SK-N-SH (cell line): ENCODE results near the gene PPFIBP2. TPM values are rescaled to one million over a fixed set of nuclear protein-coding genes. Genes with fewer than 3 reads are reported as not detected.

ENCODE experiments used
- CTCF ChIA-PET: fragments of 300-600, 350-600 bp; formaldehyde crosslinking; extraction: SDS; loops from one replicate; lab custom pipeline; 2021; lab: Yijun Ruan, JAX
- POLR2A ChIA-PET: fragments of 350-600 bp; sonication (Branson Sonifier 250); formaldehyde crosslinking; extraction: SDS; loops from one replicate; lab custom pipeline; 2020; ENCODE audit warnings: antibody characterized with exemption, inconsistent platforms; lab: Yijun Ruan, JAX
- DNase-seq: peaks from one replicate; pipeline ENCODE4 v3.0.0; 2012
- H2AFZ ChIP-seq: fragments of 200-600 bp; sonication (generic); 2 replicates; pipeline ENCODE4 v1.8.1; 2016; ENCODE audit warnings: antibody characterized with exemption, mild to moderate bottlenecking, low read depth
- H3F3A ChIP-seq: fragments of 200-600 bp; sonication (generic); replicated peaks from 2 replicates; pipeline ENCODE3; 2016; ENCODE audit warnings: antibody characterized with exemption, mild to moderate bottlenecking; ENCODE audit not compliant: insufficient read depth
- H3K27ac ChIP-seq, 2 experiments: fragments of 200-500 bp in 1 of 2; fragments of 200-600 bp in 1 of 2; sonication (Bioruptor generic) in 1 of 2; sonication (generic), shearing (Covaris generic) in 1 of 2; 2 replicates each; pipeline versions ENCODE4 v1.5.1 to v1.6.1; 2014 to 2016; ENCODE audit warnings: low read depth in 2 of 2, inconsistent platforms in 1 of 2, low read length in 1 of 2, mild to moderate bottlenecking in 1 of 2, mixed read lengths in 1 of 2
- H3K27me3 ChIP-seq: fragments of 200-600 bp; sonication (generic), shearing (Covaris generic); 2 replicates; pipeline ENCODE4 v1.6.1; 2016; ENCODE audit warnings: mixed run types; ENCODE audit not compliant: insufficient read depth
- H3K36me3 ChIP-seq, 2 experiments: fragments of 200-500 bp in 1 of 2; fragments of 200-600 bp in 1 of 2; sonication (Bioruptor generic) in 1 of 2; sonication (generic) in 1 of 2; replicated peaks in 1 of 2; 2 replicates each; pipeline versions ENCODE3 to v1.5.1; 2014 to 2016; ENCODE audit warnings: low read length in 1 of 2, mild to moderate bottlenecking in 1 of 2; ENCODE audit not compliant: insufficient read depth in 2 of 2, control insufficient read depth in 1 of 2
- H3K4me1 ChIP-seq, 2 experiments: fragments of 200-500 bp in 1 of 2; fragments of 200-600 bp in 1 of 2; sonication (Bioruptor generic) in 1 of 2; sonication (generic), shearing (Covaris generic) in 1 of 2; 2 replicates each; pipeline versions ENCODE4 v1.5.1 to v1.6.1; 2014 to 2016; ENCODE audit warnings: low read depth in 1 of 2, low read length in 1 of 2, mixed run types in 1 of 2; ENCODE audit not compliant: insufficient read depth in 2 of 2, control insufficient read depth in 1 of 2
- H3K4me2 ChIP-seq: fragments of 200-600 bp; sonication (generic), shearing (Covaris generic); 2 replicates; pipeline ENCODE4 v1.6.1; 2017; ENCODE audit warnings: mixed run types
- H3K4me3 ChIP-seq, 2 experiments: fragments of 200-500 bp in 1 of 2; fragments of 200-600 bp in 1 of 2; sonication (Bioruptor generic) in 1 of 2; sonication (generic), shearing (Covaris generic) in 1 of 2; 2 replicates each; pipeline versions ENCODE4 v1.5.1 to v1.8.1; 2014 to 2016; ENCODE audit warnings: low read depth in 2 of 2, inconsistent platforms in 1 of 2, low read length in 1 of 2, mild to moderate bottlenecking in 1 of 2, mixed read lengths in 1 of 2, moderate library complexity in 1 of 2
- H3K79me2 ChIP-seq: fragments of 200-600 bp; sonication (generic); 2 replicates; pipeline ENCODE4 v1.8.1; 2017; ENCODE audit warnings: mild to moderate bottlenecking; ENCODE audit not compliant: insufficient read depth
- H3K9ac ChIP-seq: fragments of 200-600 bp; sonication (generic); 2 replicates; pipeline ENCODE4 v1.6.1; 2017; ENCODE audit warnings: mixed run types
- H3K9me2 ChIP-seq: fragments of 200-600 bp; sonication (generic); 2 replicates; pipeline ENCODE4 v1.6.1; 2017; ENCODE audit warnings: mixed run types
- H3K9me3 ChIP-seq: fragments of 200-600 bp; sonication (generic); 2 replicates; pipeline ENCODE4 v1.6.1; 2017; ENCODE audit warnings: mixed run types, mild to moderate bottlenecking, moderate library complexity
- H4K20me1 ChIP-seq: fragments of 200-600 bp; sonication (generic); 2 replicates; pipeline ENCODE4 v1.6.1; 2017; ENCODE audit warnings: mild to moderate bottlenecking, mixed run types; ENCODE audit not compliant: insufficient read depth
- CHD2 ChIP-seq: fragments of 150-350 bp; IDR thresholded peaks from 2 replicates; pipeline ENCODE4 v1.6.1; 2018; ENCODE audit warnings: low read length; ENCODE audit not compliant: partially characterized antibody
- EZH2phosphoT487 ChIP-seq: fragments of 200-600 bp; sonication (generic); IDR thresholded peaks from 2 replicates; pipeline ENCODE4 v1.6.1; 2017; ENCODE audit warnings: low read depth, mixed run types, mild to moderate bottlenecking, antibody characterized with exemption, moderate library complexity, borderline replicate concordance
- FOXM1 ChIP-seq: IDR thresholded peaks from 2 replicates; pipeline ENCODE4 v1.4.0; 2012; ENCODE audit warnings: low read depth, mild to moderate bottlenecking
- GABPA ChIP-seq: IDR thresholded peaks from 2 replicates; pipeline ENCODE4 v1.4.0; 2012; ENCODE audit warnings: low read depth, mild to moderate bottlenecking
- GATA2 ChIP-seq: sonication (generic); formaldehyde crosslinking; IDR thresholded peaks from 2 replicates; pipeline ENCODE4 v1.5.0; 2020; ENCODE audit warnings: mild to moderate bottlenecking, missing genetic modification reagents
- IRF3 ChIP-seq: fragments of 150-350 bp; IDR thresholded peaks from 2 replicates; pipeline ENCODE4 v1.6.1; 2016; ENCODE audit warnings: mild to moderate bottlenecking, low read depth, low read length
- JUND ChIP-seq: IDR thresholded peaks from 2 replicates; pipeline ENCODE4 v1.4.0; 2012
- MAX ChIP-seq: IDR thresholded peaks from 2 replicates; pipeline ENCODE4 v1.4.0; 2012; ENCODE audit warnings: low read depth
- MEF2A ChIP-seq: IDR thresholded peaks from 2 replicates; pipeline ENCODE4 v1.4.0; 2012; ENCODE audit warnings: low read depth, borderline replicate concordance
- NRF1 ChIP-seq: IDR thresholded peaks from 2 replicates; pipeline ENCODE4 v1.6.1; 2012; ENCODE audit warnings: low read depth, mild to moderate bottlenecking, low read length
- RFX5 ChIP-seq: IDR thresholded peaks from 2 replicates; pipeline ENCODE4 v1.6.1; 2012; ENCODE audit warnings: mild to moderate bottlenecking, improper control_type of control experiment, low read length
- TCF12 ChIP-seq: IDR thresholded peaks from 2 replicates; pipeline ENCODE4 v1.4.0; 2012
- USF1 ChIP-seq: IDR thresholded peaks from 2 replicates; pipeline ENCODE4 v1.4.0; 2012; ENCODE audit warnings: low read depth, borderline replicate concordance
- USF2 ChIP-seq: fragments of 150-350 bp; IDR thresholded peaks from 2 replicates; pipeline ENCODE4 v1.6.1; 2017; ENCODE audit warnings: antibody characterized with exemption, low read length, low read depth, borderline replicate concordance
- YY1 ChIP-seq: IDR thresholded peaks from 2 replicates; pipeline ENCODE4 v1.4.0; 2012; ENCODE audit warnings: low read depth, mild to moderate bottlenecking
- ZBTB33 ChIP-seq: IDR thresholded peaks from 2 replicates; pipeline ENCODE4 v1.4.0; 2012; ENCODE audit warnings: low read depth, borderline replicate concordance
- WGBS: methylation state at CpG from one replicate; pipeline ENCODE4 v1.1.6; 2017; ENCODE audit warnings: low lambda C conversion rate; 5-methylcytosine and 5-hydroxymethylcytosine counted together
- polyA plus RNA-seq, 3 experiments: library from polyadenylated mRNA; depleted of rRNA; stranded (reverse); fragments of >200 nt; gene quantifications; 2 replicates each; pipeline ENCODE4 v1.2.3, GENCODE V29; 2012

Gene PPFIBP2
- polyA plus RNA-seq, 1 of the 3 experiments (the other 2 are of a cell fraction): 0.67 TPM

- TF ChIP-seq ZBTB33: no peak
- no peak for TF ChIP-seq RFX5
- TF ChIP-seq EZH2phosphoT487: no peak
- TF ChIP-seq USF1: no peak
- no peak for TF ChIP-seq MEF2A
- TF ChIP-seq YY1: no peak
- no peak for TF ChIP-seq GABPA
- no peak for TF ChIP-seq NRF1
These were observed 173.0 kb downstream of the PPFIBP2 start (continued) for GRCh38 chr11:7686761-7687160.

- Histone ChIP-seq H3K79me2 (no peaks in the 10 kb centered on the region), H3K4me3 (no peak overlapping the region), H3K27ac (no peak overlapping the region), H3K4me2 (no peak overlapping the region)
- DNase-seq: no peak
- ChIA-PET POLR2A (no interaction called here), CTCF (interaction anchor here (0.8 to 8.1 kb wide), 12 partner anchors 11 to 590 kb away, joined by 3 to 71 read pairs (median 5); partner anchors contain the start of gene PPFIBP2)
- TF ChIP-seq IRF3: no peak
- TF ChIP-seq TCF12: no peak
- no peak for TF ChIP-seq USF1
- no peak for TF ChIP-seq FOXM1
- TF ChIP-seq EZH2phosphoT487: no peak
- TF ChIP-seq CHD2: no peak
- no peak for TF ChIP-seq MAX
- no peak for TF ChIP-seq JUND
- TF ChIP-seq GATA2 (CRISPR knock-in tag): no peak
- no peak for TF ChIP-seq GABPA
- no peak for TF ChIP-seq USF2
- TF ChIP-seq, all 33 proteins: peak for 0
- Histone ChIP-seq H3K36me3 (no peaks in the 10 kb centered on the region), H3K9me2 (no peaks in the 10 kb centered on the region), H4K20me1 (no peaks in the 10 kb centered on the region), H3K4me1 (no peaks in the 10 kb centered on the region), H3K9me3 (no peaks in the 10 kb centered on the region), H2AFZ (no peak overlapping the region), H3K9ac (no peak overlapping the region), H3K27me3 (peaks cover 16% of the 10 kb centered on the region; the same call in 1 of the 2 replicates), H3F3A (no peaks in the 10 kb centered on the region)
- WGBS: 41% methylated on average over 1 of the region's 1 CpG
These were observed 173.6 kb downstream of the PPFIBP2 start for GRCh38 chr11:7687386-7687785.
